IMR-90 (cell line): ENCODE data around the gene COL27A1. TPM values are rescaled to one million over a fixed set of nuclear protein-coding genes. Genes with fewer than 3 reads are reported as not detected.
A peak's percentile ranks its signal among the peaks of the same experiment; 100 is the strongest.

Experiments
- ATAC-seq: fragments of 200-7000 bp; cut with Tn5 transposase; 2 replicates; pipeline ENCODE4 v1.9.1; 2020; ENCODE audit warnings: low read depth, mild to moderate bottlenecking, moderate library complexity
- BruUV-seq: library from RNA; stranded (reverse); fragments of 400-500 nt; replicated peaks from 2 replicates; lab custom pipeline; 2021; lab: Mats Ljungman, UMichigan
- CTCF ChIA-PET: fragments of 300-600 bp; formaldehyde crosslinking; extraction: SDS; loops from one replicate; lab custom pipeline; 2021; ENCODE audit warnings: antibody characterized with exemption; lab: Yijun Ruan, JAX
- POLR2A ChIA-PET: fragments of 300-600 bp; sonication (Branson Sonifier 250); formaldehyde crosslinking; loops from one replicate; lab custom pipeline; 2022; ENCODE audit warnings: antibody characterized with exemption; ENCODE audit not compliant: unreplicated experiment; lab: Charles Lee
- DNase-seq: peaks from one replicate; pipeline ENCODE4 v3.0.0; 2013
- H2AFZ ChIP-seq: replicated peaks from 2 replicates; pipeline ENCODE3; 2013; ENCODE audit warnings: low read length, mild to moderate bottlenecking; ENCODE audit not compliant: poor library complexity
- H2AK5ac ChIP-seq: 2 replicates; pipeline ENCODE4 v1.6.1; 2013; ENCODE audit warnings: low read depth, low read length, inconsistent platforms
- H2AK9ac ChIP-seq: replicated peaks from 2 replicates; pipeline ENCODE3; 2013; ENCODE audit warnings: mild to moderate bottlenecking, low read depth, low read length, moderate library complexity; ENCODE audit not compliant: poor library complexity
- H2BK120ac ChIP-seq: 2 replicates; pipeline ENCODE4 v1.6.1; 2013; ENCODE audit warnings: low read depth, low read length, inconsistent platforms
- H2BK15ac ChIP-seq: 3 replicates; pipeline ENCODE4 v1.6.1; 2013; ENCODE audit warnings: low read depth, low read length, inconsistent platforms
- H2BK20ac ChIP-seq: 2 replicates; pipeline ENCODE4 v1.6.1; 2013; ENCODE audit warnings: low read depth, mild to moderate bottlenecking, inconsistent platforms, low read length, moderate library complexity
- H2BK5ac ChIP-seq: 2 replicates; pipeline ENCODE4 v1.6.1; 2013; ENCODE audit warnings: mild to moderate bottlenecking, low read depth, low read length, inconsistent platforms; ENCODE audit not compliant: poor library complexity, severe bottlenecking
- H3K14ac ChIP-seq: replicated peaks from 2 replicates; pipeline ENCODE4 v1.6.1; 2013; ENCODE audit warnings: low read depth, low read length, inconsistent platforms
- H3K18ac ChIP-seq: 2 replicates; pipeline ENCODE4 v1.6.1; 2013; ENCODE audit warnings: low read depth, low read length, control low read depth
- H3K23ac ChIP-seq: 2 replicates; pipeline ENCODE4 v1.6.1; 2013; ENCODE audit warnings: low read depth, low read length, inconsistent platforms
- H3K27ac ChIP-seq: 2 replicates; pipeline ENCODE4 v1.5.1; 2013; ENCODE audit warnings: mild to moderate bottlenecking, control low read depth, low read length; ENCODE audit not compliant: insufficient read depth
- H3K27me3 ChIP-seq: 2 replicates; pipeline ENCODE4 v1.6.1; 2013; ENCODE audit warnings: low read length; ENCODE audit not compliant: control insufficient read depth, insufficient read depth
- H3K36me3 ChIP-seq: 2 replicates; pipeline ENCODE4 v1.6.1; 2013; ENCODE audit warnings: low read length, mixed read lengths; ENCODE audit not compliant: control insufficient read depth, insufficient read depth
- H3K4ac ChIP-seq: 2 replicates; pipeline ENCODE4 v1.6.1; 2013; ENCODE audit warnings: low read depth, low read length, inconsistent platforms
- H3K4me1 ChIP-seq: 2 replicates; pipeline ENCODE4 v1.6.1; 2013; ENCODE audit warnings: low read length, mixed read lengths; ENCODE audit not compliant: control insufficient read depth, insufficient read depth
- H3K4me2 ChIP-seq: 2 replicates; pipeline ENCODE4 v1.6.1; 2013; ENCODE audit warnings: low read depth, mild to moderate bottlenecking, control low read depth, low read length, moderate library complexity
- H3K4me3 ChIP-seq: 2 replicates; pipeline ENCODE4 v1.5.1; 2013; ENCODE audit warnings: low read depth, mild to moderate bottlenecking, control low read depth, low read length, moderate library complexity; ENCODE audit not compliant: insufficient read depth
- H3K56ac ChIP-seq: 2 replicates; pipeline ENCODE4 v1.6.1; 2013; ENCODE audit warnings: low read length, inconsistent platforms; ENCODE audit not compliant: insufficient read depth; ENCODE audit errors: extremely low read depth
- H3K79me1 ChIP-seq, 2 experiments: 2 replicates each; pipeline ENCODE4 v1.6.1; 2013; ENCODE audit warnings: low read length in 2 of 2, inconsistent platforms in 1 of 2, low read depth in 1 of 2
- H3K9ac ChIP-seq: 2 replicates; pipeline ENCODE4 v1.6.1; 2013; ENCODE audit warnings: low read depth, low read length, control low read depth
- H3K9me1 ChIP-seq: 2 replicates; pipeline ENCODE4 v1.6.1; 2013; ENCODE audit warnings: low read length, inconsistent platforms; ENCODE audit not compliant: insufficient read depth
- H3K9me3 ChIP-seq: 2 replicates; pipeline ENCODE4 v1.6.1; 2013; ENCODE audit warnings: low read length; ENCODE audit not compliant: control insufficient read depth, insufficient read depth
- H4K20me1 ChIP-seq: 2 replicates; pipeline ENCODE4 v1.6.1; 2013; ENCODE audit warnings: low read length, inconsistent platforms; ENCODE audit not compliant: insufficient read depth
- H4K5ac ChIP-seq: 2 replicates; pipeline ENCODE4 v1.6.1; 2013; ENCODE audit warnings: mild to moderate bottlenecking, low read depth, low read length, control low read depth
- H4K8ac ChIP-seq, 2 experiments: 2 replicates each; pipeline ENCODE4 v1.6.1; 2013; ENCODE audit warnings: low read depth in 2 of 2, low read length in 2 of 2, control low read depth in 1 of 2, inconsistent platforms in 1 of 2
- H4K91ac ChIP-seq: 2 replicates; pipeline ENCODE4 v1.6.1; 2013; ENCODE audit warnings: low read depth, low read length, inconsistent platforms; ENCODE audit not compliant: insufficient read depth
- BHLHE40 ChIP-seq: fragments of 150-350 bp; IDR thresholded peaks from 2 replicates; pipeline ENCODE4 v1.6.1; 2016; ENCODE audit warnings: mild to moderate bottlenecking, low read depth, low read length
- CEBPB ChIP-seq: IDR thresholded peaks from 2 replicates; pipeline ENCODE4 v1.6.1; 2012; ENCODE audit warnings: low read depth, low read length, improper control_type of control experiment
- CHD1 ChIP-seq: IDR thresholded peaks from 2 replicates; pipeline ENCODE4 v1.6.1; 2012; ENCODE audit warnings: low read depth, low read length, improper control_type of control experiment
- FOS ChIP-seq: fragments of 150-350 bp; IDR thresholded peaks from 2 replicates; pipeline ENCODE4 v1.6.1; 2016; ENCODE audit warnings: low read depth, low read length
- MAFK ChIP-seq: IDR thresholded peaks from 2 replicates; pipeline ENCODE4 v1.6.1; 2012; ENCODE audit warnings: low read depth, low read length, improper control_type of control experiment
- MAZ ChIP-seq: IDR thresholded peaks from 2 replicates; pipeline ENCODE4 v1.6.1; 2012; ENCODE audit warnings: low read depth, mild to moderate bottlenecking, low read length, improper control_type of control experiment, moderate library complexity, borderline replicate concordance
- MXI1 ChIP-seq: IDR thresholded peaks from 2 replicates; pipeline ENCODE4 v1.6.1; 2012; ENCODE audit warnings: low read depth, mild to moderate bottlenecking, low read length, moderate library complexity, borderline replicate concordance
- NFE2L2 ChIP-seq: fragments of 150-350 bp; IDR thresholded peaks from 2 replicates; pipeline ENCODE4 v1.6.1; 2016; ENCODE audit warnings: low read depth, mild to moderate bottlenecking, low read length
- POLR2A ChIP-seq: IDR thresholded peaks from 2 replicates; pipeline ENCODE4 v1.6.1; 2012; ENCODE audit warnings: mild to moderate bottlenecking, low read depth, low read length
- RAD21 ChIP-seq: IDR thresholded peaks from 2 replicates; pipeline ENCODE4 v1.6.1; 2012; ENCODE audit warnings: low read length, improper control_type of control experiment
- RCOR1 ChIP-seq: IDR thresholded peaks from 2 replicates; pipeline ENCODE4 v1.6.1; 2012; ENCODE audit warnings: mild to moderate bottlenecking, low read length, improper control_type of control experiment; ENCODE audit not compliant: insufficient replicate concordance
- RFX5 ChIP-seq: IDR thresholded peaks from 2 replicates; pipeline ENCODE4 v1.8.0; 2012; ENCODE audit warnings: low read depth, mild to moderate bottlenecking, low read length, moderate library complexity
- SMC3 ChIP-seq: fragments of 150-350 bp; IDR thresholded peaks from 2 replicates; pipeline ENCODE4 v1.6.1; 2016; ENCODE audit warnings: low read depth, mild to moderate bottlenecking, antibody characterized with exemption, low read length, moderate library complexity
- WGBS, 2 experiments: methylation state at CpG; one replicate each; pipeline versions ENCODE4 v1.1.5 to v1.1.7; 2013; ENCODE audit warnings: missing lambda C conversion rate in 2 of 2; ENCODE audit not compliant: insufficient read length in 1 of 2; ENCODE audit errors: extremely low coverage in 2 of 2; 5-methylcytosine and 5-hydroxymethylcytosine counted together
- dilution Hi-C: fragments of 300-500 bp; cut with HindIII; formaldehyde crosslinking; loops from one replicate; pipeline ENCODE4 v1.14.3; 2018; ENCODE audit warnings: low sequenced_read_pairs; ENCODE audit not compliant: unreplicated experiment
- in situ Hi-C: fragments of 300-500 bp; cut with MboI; formaldehyde crosslinking; loops from 3 replicates; pipeline ENCODE4 v1.14.3; 2019; ENCODE audit warnings: low sequenced_read_pairs, inconsistent platforms, mixed read lengths
- intact Hi-C: fragments of 100-400 bp; cut with micrococcal nuclease; formaldehyde crosslinking; loops from 2 replicates; pipeline ENCODE4 v1.10.0; 2022
- polyA plus RNA-seq, 3 experiments: library from polyadenylated mRNA; depleted of rRNA; stranded (reverse); fragments of >200 nt; gene quantifications; 2 replicates each; pipeline ENCODE4 v1.2.3, GENCODE V29; 2012; ENCODE audit warnings: low replicate concordance in 1 of 3
- total RNA-seq: library from RNA; depleted of rRNA; stranded (reverse); fragments of >200 nt; gene quantifications from 2 replicates; pipeline ENCODE4 v1.2.3, GENCODE V29; 2012
- TF ChIP-seq, protein P1 (sequence below): fragments of 150-350 bp; IDR thresholded peaks from 2 replicates; pipeline ENCODE4 v1.6.1; 2016; ENCODE audit warnings: low read depth, mild to moderate bottlenecking, low read length, moderate library complexity, borderline replicate concordance
- TF ChIP-seq, protein P2 (sequence below): fragments of 150-350 bp; IDR thresholded peaks from 2 replicates; pipeline ENCODE4 v1.6.1; 2017; ENCODE audit warnings: mild to moderate bottlenecking, antibody characterized with exemption, low read length, low read depth
- TF ChIP-seq, protein P3 (sequence below): conservative IDR thresholded peaks from 2 replicates; pipeline ENCODE4 v1.5.1; 2012; ENCODE audit warnings: mild to moderate bottlenecking, low read depth, low read length, improper control_type of control experiment

Gene COL27A1
- total and polyA plus RNA-seq, 2 of the 4 experiments (the other 2 are of a cell fraction): 3.2 to 18.3 TPM

DNA sequence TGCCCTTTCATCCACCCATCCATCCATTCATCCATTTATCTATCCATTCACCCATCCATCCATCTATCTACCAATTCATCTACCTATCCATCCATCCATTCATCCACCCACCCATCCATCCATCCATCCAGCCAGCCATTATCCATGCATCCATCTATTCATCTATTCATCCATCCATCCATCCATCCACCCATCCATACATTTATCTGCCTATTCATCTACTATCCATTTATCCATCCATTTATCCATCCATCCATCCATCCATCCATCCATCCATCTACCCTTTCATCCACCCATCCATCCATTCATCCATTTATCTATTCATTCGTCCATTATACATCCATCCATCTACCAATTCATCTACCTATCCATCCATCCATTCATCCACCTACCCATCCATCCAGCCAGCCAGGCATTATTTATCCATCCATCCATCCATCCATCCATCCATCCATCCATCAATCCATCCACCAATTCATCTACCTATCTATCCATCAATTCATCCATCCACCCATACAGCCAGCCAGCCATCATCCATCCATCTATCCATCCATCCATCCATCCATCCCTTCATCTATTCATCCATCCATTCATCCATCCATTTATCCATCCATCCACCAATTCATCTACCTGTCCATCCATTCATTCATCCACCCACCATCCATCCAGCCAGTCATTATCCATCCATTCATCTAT lies 10.2 kb downstream of the COL27A1 start:
- H3K9me3 ChIP-seq: no peaks in the 10 kb centered on the region
- H3K4me3 ChIP-seq: no peak overlapping the region
- H3K27me3 ChIP-seq: no peaks in the 10 kb centered on the region
- H3K4me1 ChIP-seq: peaks cover 30% of the 10 kb centered on the region
- no peak overlapping the region for H3K9ac ChIP-seq
- H3K27ac ChIP-seq: no peak overlapping the region
- in situ Hi-C loops (no loop called here), dilution Hi-C loops (no loop called here), intact Hi-C loops (no loop called here)
- H3K14ac ChIP-seq: no peak overlapping the region
- no peak overlapping the region for H2AK5ac ChIP-seq
- no peak overlapping the region for H3K23ac ChIP-seq
- H2AFZ ChIP-seq: no peak overlapping the region
- ATAC-seq (no peak), DNase-seq (no peak)
- WGBS, 2 experiments: 93 to 100% methylated on average over 1 of the region's 1 CpG
- no TSS peak for BruUV-seq
- ChIA-PET CTCF (no interaction called here), POLR2A (no interaction called here)
- no peak overlapping the region for H3K18ac ChIP-seq
- peaks cover 12% of the 10 kb centered on the region for H3K9me1 ChIP-seq
- peaks cover 13 to 82% of the 10 kb centered on the region in 2 experiments for H3K79me1 ChIP-seq
- peaks cover 13% of the 10 kb centered on the region for H3K36me3 ChIP-seq
- H4K5ac ChIP-seq: no peak overlapping the region
- H3K56ac ChIP-seq: no peak overlapping the region
- H2AK9ac ChIP-seq: no peak overlapping the region
- peak overlapping the region; percentile 16 for H2BK5ac ChIP-seq
- no peak overlapping the region for H2BK15ac ChIP-seq
- H4K20me1 ChIP-seq: peaks cover 22% of the 10 kb centered on the region
- no peak overlapping the region for H2BK20ac ChIP-seq
- H4K8ac ChIP-seq: no peak overlapping the region
- H4K91ac ChIP-seq: no peak overlapping the region
- H2BK120ac ChIP-seq: no peak overlapping the region
- TF ChIP-seq CEBPB: no peak
- no peak for TF ChIP-seq SMC3
- no peak for TF ChIP-seq POLR2A
- no peak for TF ChIP-seq RFX5
- no peak for TF ChIP-seq MAZ
- no peak for TF ChIP-seq NFE2L2
- TF ChIP-seq MXI1: no peak
- TF ChIP-seq RCOR1: no peak
- no peak for TF ChIP-seq FOS
- TF ChIP-seq, protein P1, sequence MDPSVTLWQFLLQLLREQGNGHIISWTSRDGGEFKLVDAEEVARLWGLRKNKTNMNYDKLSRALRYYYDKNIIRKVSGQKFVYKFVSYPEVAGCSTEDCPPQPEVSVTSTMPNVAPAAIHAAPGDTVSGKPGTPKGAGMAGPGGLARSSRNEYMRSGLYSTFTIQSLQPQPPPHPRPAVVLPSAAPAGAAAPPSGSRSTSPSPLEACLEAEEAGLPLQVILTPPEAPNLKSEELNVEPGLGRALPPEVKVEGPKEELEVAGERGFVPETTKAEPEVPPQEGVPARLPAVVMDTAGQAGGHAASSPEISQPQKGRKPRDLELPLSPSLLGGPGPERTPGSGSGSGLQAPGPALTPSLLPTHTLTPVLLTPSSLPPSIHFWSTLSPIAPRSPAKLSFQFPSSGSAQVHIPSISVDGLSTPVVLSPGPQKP: no peak
- no peak for TF ChIP-seq BHLHE40
- no peak for TF ChIP-seq CHD1
- TF ChIP-seq, protein P2, sequence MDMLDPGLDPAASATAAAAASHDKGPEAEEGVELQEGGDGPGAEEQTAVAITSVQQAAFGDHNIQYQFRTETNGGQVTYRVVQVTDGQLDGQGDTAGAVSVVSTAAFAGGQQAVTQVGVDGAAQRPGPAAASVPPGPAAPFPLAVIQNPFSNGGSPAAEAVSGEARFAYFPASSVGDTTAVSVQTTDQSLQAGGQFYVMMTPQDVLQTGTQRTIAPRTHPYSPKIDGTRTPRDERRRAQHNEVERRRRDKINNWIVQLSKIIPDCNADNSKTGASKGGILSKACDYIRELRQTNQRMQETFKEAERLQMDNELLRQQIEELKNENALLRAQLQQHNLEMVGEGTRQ: no peak
- TF ChIP-seq, protein P3, sequence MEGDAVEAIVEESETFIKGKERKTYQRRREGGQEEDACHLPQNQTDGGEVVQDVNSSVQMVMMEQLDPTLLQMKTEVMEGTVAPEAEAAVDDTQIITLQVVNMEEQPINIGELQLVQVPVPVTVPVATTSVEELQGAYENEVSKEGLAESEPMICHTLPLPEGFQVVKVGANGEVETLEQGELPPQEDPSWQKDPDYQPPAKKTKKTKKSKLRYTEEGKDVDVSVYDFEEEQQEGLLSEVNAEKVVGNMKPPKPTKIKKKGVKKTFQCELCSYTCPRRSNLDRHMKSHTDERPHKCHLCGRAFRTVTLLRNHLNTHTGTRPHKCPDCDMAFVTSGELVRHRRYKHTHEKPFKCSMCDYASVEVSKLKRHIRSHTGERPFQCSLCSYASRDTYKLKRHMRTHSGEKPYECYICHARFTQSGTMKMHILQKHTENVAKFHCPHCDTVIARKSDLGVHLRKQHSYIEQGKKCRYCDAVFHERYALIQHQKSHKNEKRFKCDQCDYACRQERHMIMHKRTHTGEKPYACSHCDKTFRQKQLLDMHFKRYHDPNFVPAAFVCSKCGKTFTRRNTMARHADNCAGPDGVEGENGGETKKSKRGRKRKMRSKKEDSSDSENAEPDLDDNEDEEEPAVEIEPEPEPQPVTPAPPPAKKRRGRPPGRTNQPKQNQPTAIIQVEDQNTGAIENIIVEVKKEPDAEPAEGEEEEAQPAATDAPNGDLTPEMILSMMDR: no peak
- no peak for TF ChIP-seq RAD21
- TF ChIP-seq MAFK: no peak
- no peak overlapping the region for H3K4ac ChIP-seq
- H3K4me2 ChIP-seq: no peak overlapping the region
